HT1080 (cell line): Measurements from ENCODE around the gene CCDC87. TPM values are rescaled to one million over a fixed set of nuclear protein-coding genes. Genes with fewer than 3 reads are reported as not detected.

Source experiments
- DNase-seq: peaks from one replicate; pipeline ENCODE4 v3.0.0-alpha.2; 2015; ENCODE audit warnings: low read depth
- total RNA-seq: library from RNA; depleted of rRNA; stranded (reverse); fragments of >200 nt; shearing (Covaris generic); gene quantifications from 2 replicates; pipeline ENCODE4 v1.2.3, GENCODE V29; 2014

CCDC87 gene
- total RNA-seq, 1 experiment from 2014 or later = 0.03 TPM

- no peak for DNase-seq
Observed at GRCh38 chr11:66581261-66581660, 11.6 kb downstream of the CCDC87 start.

- DNase-seq = no peak
Observed at GRCh38 chr11:66580803-66581202, 12.1 kb downstream of the CCDC87 start.

GRCh38 chr11:66579017-66579606 lies 13.8 kb downstream of the CCDC87 start:
- peak; percentile 44 for DNase-seq

- no peak for DNase-seq
Observed at GRCh38 chr11:66570850-66571180, 22.0 kb downstream of the CCDC87 start.

GRCh38 chr11:66570079-66570849 lies 22.6 kb downstream of the CCDC87 start:
- DNase-seq = no peak

GRCh38 chr11:66569076-66569475 lies 23.8 kb downstream of the CCDC87 start:
- no peak for DNase-seq

GRCh38 chr11:66568124-66568916 lies 24.5 kb downstream of the CCDC87 start, which contains the start of gene CTSF:
Gene CTSF, minus strand, starts transcription at chr11:66568606. Its CDS starts 120 bp downstream, at chr11:66568486.
- peak; percentile 69 for DNase-seq

GRCh38 chr11:66567787-66568123 lies 25.1 kb downstream of the CCDC87 start:
- DNase-seq = no peak

- DNase-seq = no peak
Observed at GRCh38 chr11:66566221-66566620, 26.6 kb downstream of the CCDC87 start.

GRCh38 chr11:66564984-66565383 lies 27.9 kb downstream of the CCDC87 start:
- no peak for DNase-seq

GRCh38 chr11:66564538-66564937 lies 28.3 kb downstream of the CCDC87 start:
- DNase-seq = no peak

- DNase-seq = no peak
Observed at GRCh38 chr11:66563832-66564231, 29.0 kb downstream of the CCDC87 start.

GRCh38 chr11:66562907-66563583 lies 29.8 kb downstream of the CCDC87 start:
- no peak for DNase-seq

GRCh38 chr11:66562275-66562674 lies 30.6 kb downstream of the CCDC87 start:
- DNase-seq = no peak

GRCh38 chr11:66561975-66562248 lies 31.0 kb downstream of the CCDC87 start:
- no peak for DNase-seq

- no peak for DNase-seq
Observed at GRCh38 chr11:66561178-66561974, 31.5 kb downstream of the CCDC87 start.

- no peak for DNase-seq
Observed at GRCh38 chr11:66559866-66560676, 32.8 kb downstream of the CCDC87 start.

GRCh38 chr11:66559142-66559865 lies 33.6 kb downstream of the CCDC87 start:
- no peak for DNase-seq

GRCh38 chr11:66557733-66558326 lies 35.0 kb downstream of the CCDC87 start:
- no peak for DNase-seq
